ENCODE results near the gene CFB. TPM values are rescaled to one million over a fixed set of nuclear protein-coding genes. Genes with fewer than 3 reads are reported as not detected.

The CFB gene
- polyA plus RNA-seq, 3 donors: 4.3 to 8.4 (median 6.5) TPM

- no peak for DNase-seq
Measured at GRCh38 chr6:31947864-31948263, 2.0 kb downstream of the CFB start.

- no peak for DNase-seq
Measured at GRCh38 chr6:31948306-31948705, 2.4 kb downstream of the CFB start.

- DNase-seq: no peak
Measured at GRCh38 chr6:31948753-31949413, 3.0 kb downstream of the CFB start.

GRCh38 chr6:31949926-31950548 lies 4.1 kb downstream of the CFB start:
- DNase-seq: no peak

DNA sequence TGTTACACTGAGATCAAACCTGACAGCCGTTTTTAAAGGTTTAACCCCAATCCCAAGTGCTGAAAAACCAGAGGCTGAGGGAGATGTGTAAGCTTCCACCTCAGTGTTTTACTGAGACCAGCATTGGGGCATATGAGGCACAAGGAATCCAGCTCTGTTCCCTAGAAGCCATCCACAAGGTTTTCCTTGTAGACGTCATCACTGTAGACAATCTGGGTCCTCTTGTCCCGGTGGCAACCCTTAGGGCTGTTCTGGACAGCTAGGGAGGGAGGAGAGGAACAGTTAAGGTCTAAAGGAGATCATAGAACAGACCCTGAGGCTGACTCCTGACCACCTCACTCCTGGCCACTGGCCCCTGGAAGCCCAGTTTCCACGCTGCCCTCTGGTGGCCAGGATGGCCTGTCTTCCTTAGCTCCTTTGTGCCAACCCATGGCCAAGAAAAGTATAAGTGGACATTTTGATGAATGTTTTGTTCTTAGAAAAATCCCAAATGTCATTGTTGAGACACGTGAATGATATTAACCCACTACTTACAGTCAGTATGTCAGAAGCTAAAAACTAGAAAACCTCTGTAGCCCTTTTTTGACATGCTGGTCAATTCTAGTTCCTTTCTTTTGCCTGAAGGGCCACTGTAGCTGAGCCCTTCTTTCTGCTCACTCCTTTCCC lies 6.4 kb downstream of the CFB start:
- peak; percentile 51 for DNase-seq

- DNase-seq: no peak
Measured at GRCh38 chr6:31952890-31953289, 7.0 kb downstream of the CFB start.

DNA sequence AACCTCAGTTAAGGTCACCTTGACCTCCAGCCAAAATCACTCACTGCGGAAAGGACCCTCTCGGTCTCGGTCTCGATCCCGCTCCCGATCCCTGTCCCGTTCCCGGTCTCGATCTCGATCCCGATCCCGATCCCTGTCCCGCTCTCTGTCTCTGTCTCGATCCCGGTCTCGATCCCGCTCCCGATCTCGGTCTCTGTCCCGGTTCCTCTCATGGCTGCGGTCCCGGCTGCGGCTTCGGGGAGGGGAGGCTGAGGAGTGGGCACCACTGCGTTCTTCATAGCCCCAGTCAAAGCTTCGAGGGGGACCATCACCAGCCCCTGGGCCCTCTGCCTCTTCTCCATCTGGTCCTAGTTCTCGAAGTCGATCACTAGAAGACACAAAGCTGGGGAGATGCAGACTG lies 8.6 kb downstream of the CFB start:
- DNase-seq: no peak

- no peak for DNase-seq
Measured at GRCh38 chr6:31956796-31957195, 10.9 kb downstream of the CFB start.

DNA sequence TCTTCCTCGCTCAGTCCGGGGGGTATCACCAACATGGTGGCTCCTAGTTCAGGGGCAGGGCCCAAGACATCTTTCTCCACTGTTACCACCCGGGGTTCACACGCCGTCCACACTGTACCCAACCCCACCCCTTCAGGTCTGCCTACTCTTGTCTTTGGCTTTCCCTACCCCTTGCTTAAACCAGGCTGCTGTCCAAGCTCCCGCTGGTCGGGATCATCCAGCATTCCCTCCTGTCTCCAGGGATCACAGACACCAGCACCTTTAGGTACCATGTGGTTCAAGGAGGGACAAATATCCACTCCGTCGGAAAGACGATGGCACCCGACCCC lies 12.5 kb downstream of the CFB start:
- no peak for DNase-seq

GRCh38 chr6:31958741-31959739 lies 13.1 kb downstream of the CFB start, which contains the start of the genes NELFE and SKIC2:
NELFE (minus strand) TSS chr6:31958971; CDS start chr6:31958446, 525 bp downstream.
SKIC2 (plus strand) TSS chr6:31959175; CDS start chr6:31959193, 18 bp downstream.
- peak; percentile 97 for DNase-seq

GRCh38 chr6:31961616-31962015 lies 15.7 kb downstream of the CFB start:
- DNase-seq: no peak

DNA sequence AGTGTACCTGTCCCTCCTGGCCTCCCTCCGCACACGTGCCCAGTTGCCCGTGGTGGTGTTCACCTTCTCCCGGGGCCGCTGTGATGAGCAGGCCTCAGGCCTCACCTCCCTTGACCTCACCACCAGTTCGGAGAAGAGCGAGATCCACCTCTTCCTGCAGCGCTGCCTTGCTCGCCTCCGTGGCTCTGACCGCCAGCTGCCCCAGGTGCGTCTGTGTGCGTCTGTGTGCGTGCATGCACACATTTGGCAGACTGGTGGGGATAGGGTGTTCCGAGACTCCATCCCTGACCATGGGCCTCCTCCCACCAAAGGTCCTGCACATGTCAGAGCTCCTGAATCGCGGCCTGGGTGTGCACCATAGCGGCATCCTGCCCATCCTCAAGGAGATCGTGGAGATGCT lies 18.0 kb downstream of the CFB start:
- DNase-seq: no peak

DNA sequence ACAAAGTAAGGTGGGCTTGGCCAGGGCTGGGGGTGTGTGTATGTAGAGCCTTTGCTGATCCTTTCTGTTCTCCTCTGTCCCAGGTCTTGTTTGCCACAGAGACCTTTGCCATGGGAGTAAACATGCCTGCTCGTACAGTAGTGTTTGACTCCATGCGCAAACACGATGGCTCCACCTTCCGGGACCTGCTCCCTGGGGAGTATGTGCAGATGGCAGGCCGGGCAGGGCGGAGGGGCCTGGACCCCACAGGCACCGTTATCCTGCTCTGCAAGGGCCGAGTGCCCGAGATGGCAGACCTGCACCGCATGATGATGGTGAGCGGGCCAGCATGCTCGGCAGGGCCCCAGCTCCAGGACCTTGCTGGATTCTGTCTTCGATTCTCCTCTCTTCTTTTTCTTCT lies 19.8 kb downstream of the CFB start:
- no peak for DNase-seq

- no peak for DNase-seq
Measured at GRCh38 chr6:31966506-31966905, 20.6 kb downstream of the CFB start.

DNA sequence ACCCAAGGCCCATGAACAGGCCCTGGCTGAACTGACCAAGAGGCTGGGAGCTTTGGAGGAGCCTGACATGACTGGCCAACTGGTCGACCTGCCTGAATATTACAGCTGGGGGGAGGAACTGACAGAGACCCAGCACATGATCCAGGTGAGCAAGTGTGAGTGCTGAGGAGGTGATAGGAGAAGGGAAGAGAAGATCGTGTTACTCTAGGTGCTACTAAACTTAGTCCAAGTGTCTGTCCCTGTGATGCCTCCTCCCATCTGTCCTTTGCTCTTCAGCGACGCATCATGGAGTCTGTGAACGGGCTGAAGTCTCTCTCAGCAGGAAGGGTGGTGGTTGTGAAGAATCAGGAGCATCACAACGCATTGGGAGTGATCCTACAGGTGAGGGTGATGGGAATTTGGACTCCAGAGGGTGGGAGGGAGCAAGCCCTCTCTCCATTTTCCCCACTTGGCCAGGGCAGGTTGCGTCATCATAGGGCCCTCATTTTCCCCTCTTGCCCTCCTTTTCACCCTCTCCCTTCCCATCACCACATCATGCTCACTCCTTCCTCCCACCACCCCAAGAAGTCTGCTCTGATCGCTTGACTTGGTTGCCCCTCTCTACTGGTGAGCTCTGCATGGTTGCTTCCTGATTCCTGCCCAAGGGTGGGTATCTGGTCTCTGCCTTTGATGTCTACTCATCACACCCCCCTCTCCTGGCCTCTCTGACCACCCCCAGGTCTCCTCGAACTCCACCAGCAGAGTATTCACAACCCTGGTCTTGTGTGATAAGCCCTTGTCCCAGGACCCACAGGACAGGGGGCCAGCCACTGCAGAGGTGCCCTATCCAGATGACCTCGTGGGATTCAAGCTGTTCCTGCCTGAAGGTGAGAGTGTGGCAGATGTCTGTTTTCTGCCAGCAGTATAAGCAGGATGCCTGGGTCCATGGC lies 21.4 kb downstream of the CFB start:
- no peak for DNase-seq

DNA sequence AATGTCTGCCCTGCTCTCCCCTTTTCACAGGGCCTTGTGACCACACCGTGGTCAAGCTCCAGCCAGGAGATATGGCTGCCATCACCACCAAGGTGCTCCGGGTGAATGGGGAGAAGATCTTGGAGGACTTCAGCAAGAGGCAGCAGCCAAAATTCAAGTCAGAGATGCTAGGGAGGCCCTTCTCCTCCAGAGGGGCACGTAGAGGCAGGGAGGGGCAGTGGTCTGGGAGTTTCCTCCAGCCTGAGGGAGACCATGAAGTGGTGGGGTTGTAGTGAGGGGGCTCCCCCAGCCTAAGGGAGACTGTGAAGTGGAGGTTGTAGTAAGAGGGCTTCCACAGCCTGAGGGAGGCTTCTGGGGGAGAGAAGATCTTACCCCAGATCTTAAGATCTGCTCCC lies 22.0 kb downstream of the CFB start:
- DNase-seq: no peak

GRCh38 chr6:31968326-31968725 lies 22.4 kb downstream of the CFB start:
- DNase-seq: no peak

GRCh38 chr6:31968791-31969711 lies 23.2 kb downstream of the CFB start:
- no peak for DNase-seq

- DNase-seq: no peak
Measured at GRCh38 chr6:31969712-31970603, 24.1 kb downstream of the CFB start.
